Mesendoderm (in vitro differentiated cells): ENCODE results near the gene COPA.

Source experiments
- DNase-seq: peaks from one replicate; pipeline ENCODE4 v3.0.0; 2013
- H2AK5ac ChIP-seq: 2 replicates; pipeline ENCODE4 v1.6.1; 2013; ENCODE audit warnings: low read length, inconsistent platforms
- H2BK120ac ChIP-seq: 2 replicates; pipeline ENCODE4 v1.6.1; 2013; ENCODE audit warnings: low read depth, mild to moderate bottlenecking, low read length, moderate library complexity, mixed read lengths
- H2BK15ac ChIP-seq: replicated peaks from 2 replicates; pipeline ENCODE4 v1.6.1; 2013; ENCODE audit warnings: low read depth, mild to moderate bottlenecking, moderate library complexity
- H2BK5ac ChIP-seq: 2 replicates; pipeline ENCODE4 v1.6.1; 2013; ENCODE audit warnings: low read length, inconsistent platforms
- H3K18ac ChIP-seq: 2 replicates; pipeline ENCODE4 v1.6.1; 2013; ENCODE audit warnings: mild to moderate bottlenecking, low read length, mixed read lengths
- H3K23ac ChIP-seq: one replicate; pipeline ENCODE4 v1.6.1; 2013; ENCODE audit warnings: low read length
- H3K27ac ChIP-seq: 2 replicates; pipeline ENCODE4 v1.5.1; 2013; ENCODE audit warnings: low read depth, mild to moderate bottlenecking, inconsistent platforms, low read length, moderate library complexity
- H3K27me3 ChIP-seq: 2 replicates; pipeline ENCODE4 v1.6.1; 2013; ENCODE audit warnings: low read length, control low read depth, mild to moderate bottlenecking, inconsistent platforms; ENCODE audit not compliant: insufficient read depth, poor library complexity
- H3K36me3 ChIP-seq: 2 replicates; pipeline ENCODE4 v1.6.1; 2013; ENCODE audit warnings: low read length, inconsistent platforms; ENCODE audit not compliant: control insufficient read depth, insufficient read depth
- H3K4ac ChIP-seq: one replicate; pipeline ENCODE4 v1.6.1; 2013; ENCODE audit warnings: low read depth, mild to moderate bottlenecking, low read length, moderate library complexity
- H3K4me1 ChIP-seq: 2 replicates; pipeline ENCODE4 v1.6.1; 2013; ENCODE audit warnings: low read depth, low read length, inconsistent platforms; ENCODE audit not compliant: control insufficient read depth
- H3K4me2 ChIP-seq: 2 replicates; pipeline ENCODE4 v1.6.1; 2013; ENCODE audit warnings: low read length
- H3K4me3 ChIP-seq: 2 replicates; pipeline ENCODE4 v1.5.1; 2013; ENCODE audit warnings: mild to moderate bottlenecking, low read length
- H3K56ac ChIP-seq: one replicate; pipeline ENCODE4 v1.6.1; 2013; ENCODE audit warnings: low read length
- H3K79me1 ChIP-seq: 2 replicates; pipeline ENCODE4 v1.6.1; 2013; ENCODE audit warnings: low read length, inconsistent platforms
- H3K79me2 ChIP-seq: 2 replicates; pipeline ENCODE4 v1.6.1; 2013; ENCODE audit warnings: mild to moderate bottlenecking, low read length; ENCODE audit not compliant: control insufficient read depth, insufficient read depth
- H3K9ac ChIP-seq: 2 replicates; pipeline ENCODE4 v1.6.1; 2013; ENCODE audit warnings: low read length, inconsistent platforms
- H4K5ac ChIP-seq: one replicate; pipeline ENCODE4 v1.6.1; 2013; ENCODE audit warnings: low read length
- H4K8ac ChIP-seq: one replicate; pipeline ENCODE4 v1.6.1; 2013; ENCODE audit warnings: low read depth, mild to moderate bottlenecking, control low read depth, low read length, moderate library complexity
- WGBS: extraction: QIAGEN DNeasy Blood & Tissue Kit; methylation state at CpG from one replicate; pipeline ENCODE4 v1.1.7; 2013; ENCODE audit warnings: low lambda C conversion rate, missing lambda C conversion rate; ENCODE audit not compliant: insufficient coverage; ENCODE audit errors: extremely low coverage; 5-methylcytosine and 5-hydroxymethylcytosine counted together

COPA gene

GRCh38 chr1:160375788-160376524 is 32.9 kb upstream of the COPA start:
- H3K4me3 ChIP-seq = no peak overlapping the region
- H2BK5ac ChIP-seq = no peak overlapping the region
- H3K4ac ChIP-seq = no peak overlapping the region
- peak; percentile 91 for DNase-seq
- H3K27ac ChIP-seq = no peak overlapping the region
- H3K23ac ChIP-seq = no peak overlapping the region
- no CpG with 5 or more reads among the region's 9 CpGs for WGBS
- H4K8ac ChIP-seq = no peak overlapping the region
- no peaks in the 10 kb centered on the region for H3K27me3 ChIP-seq
- no peaks in the 10 kb centered on the region for H3K36me3 ChIP-seq
- no peak overlapping the region for H4K5ac ChIP-seq
- no peak overlapping the region for H2AK5ac ChIP-seq
- peak overlapping the region; percentile 12 for H3K9ac ChIP-seq
- no peak overlapping the region for H2BK15ac ChIP-seq
- no peak overlapping the region for H3K4me2 ChIP-seq
- H3K79me2 ChIP-seq = no peaks in the 10 kb centered on the region
- H3K56ac ChIP-seq = peak overlapping the region; percentile 89
- peaks cover 13% of the 10 kb centered on the region for H3K4me1 ChIP-seq
- H2BK120ac ChIP-seq = no peak overlapping the region
- no peaks in the 10 kb centered on the region for H3K79me1 ChIP-seq
- no peak overlapping the region for H3K18ac ChIP-seq

DNA sequence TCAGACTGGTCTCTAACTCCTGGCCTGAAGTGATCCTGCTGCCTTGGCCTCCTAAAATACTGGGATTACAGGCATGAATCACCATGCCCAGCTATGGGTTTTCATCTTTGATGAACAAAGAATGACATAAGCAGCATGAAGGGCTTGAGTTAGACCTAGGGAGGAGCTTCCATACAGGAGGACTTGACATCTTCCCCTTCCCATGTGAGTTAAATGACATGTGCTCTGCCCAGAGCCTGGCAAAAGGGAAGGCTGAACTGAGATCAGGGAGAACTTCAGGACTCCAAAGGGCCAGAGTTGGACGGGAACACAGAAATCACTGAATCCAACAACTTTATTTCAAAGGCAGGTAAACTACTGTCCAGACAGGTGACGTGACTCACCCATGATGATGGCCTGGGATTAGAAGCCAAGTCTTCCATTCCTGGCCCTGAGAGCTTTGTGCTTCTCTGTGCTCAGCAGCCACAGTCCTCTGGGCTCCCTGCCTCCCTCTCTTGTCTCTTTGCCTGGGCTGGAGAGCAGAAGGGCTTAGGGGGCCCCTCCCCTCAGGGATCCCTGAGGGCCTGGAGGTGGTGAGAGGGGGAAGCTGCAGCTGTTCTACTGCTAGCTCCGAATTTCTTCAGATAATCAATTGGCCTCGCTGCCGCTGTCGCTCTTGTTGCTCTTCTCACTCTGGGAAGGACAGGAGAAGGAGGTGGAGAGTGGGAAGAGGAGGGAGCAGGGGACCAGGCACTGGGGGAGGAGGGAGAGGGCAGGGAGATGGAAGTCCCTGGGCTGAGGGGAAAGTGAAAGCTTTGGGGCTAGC is 31.5 kb upstream of the COPA start:
- peak overlapping the region; percentile 39 for H3K4ac ChIP-seq
- DNase-seq = peak; percentile 79
- H3K79me1 ChIP-seq = no peaks in the 10 kb centered on the region
- H2BK15ac ChIP-seq = no peak overlapping the region
- H3K23ac ChIP-seq = no peak overlapping the region
- peak overlapping the region; percentile 53 for H3K9ac ChIP-seq
- no peaks in the 10 kb centered on the region for H3K79me2 ChIP-seq
- H3K27me3 ChIP-seq = no peaks in the 10 kb centered on the region
- H3K27ac ChIP-seq = no peak overlapping the region
- H2BK5ac ChIP-seq = no peak overlapping the region
- H3K36me3 ChIP-seq = no peaks in the 10 kb centered on the region
- H3K4me2 ChIP-seq = peak overlapping the region; percentile 16
- H4K5ac ChIP-seq = no peak overlapping the region
- no peak overlapping the region for H3K4me3 ChIP-seq
- no peak overlapping the region for H2BK120ac ChIP-seq
- no peak overlapping the region for H4K8ac ChIP-seq
- no peak overlapping the region for H3K18ac ChIP-seq
- H2AK5ac ChIP-seq = no peak overlapping the region
- WGBS = no CpG with 5 or more reads among the region's 6 CpGs
- H3K4me1 ChIP-seq = peaks cover 13% of the 10 kb centered on the region
- peak overlapping the region; percentile 89 for H3K56ac ChIP-seq

GRCh38 chr1:160373696-160374095 is 30.6 kb upstream of the COPA start:
- Histone ChIP-seq H2AK5ac (no peak overlapping the region), H3K79me1 (no peaks in the 10 kb centered on the region), H2BK120ac (no peak overlapping the region), H2BK15ac (no peak overlapping the region), H4K8ac (no peak overlapping the region), H3K4me1 (peaks cover 13% of the 10 kb centered on the region), H3K4me2 (no peak overlapping the region), H3K18ac (no peak overlapping the region), H3K4me3 (no peak overlapping the region), H3K23ac (no peak overlapping the region), H3K56ac (no peak overlapping the region), H4K5ac (no peak overlapping the region), H3K4ac (no peak overlapping the region), H3K27me3 (no peaks in the 10 kb centered on the region), H3K27ac (no peak overlapping the region), H3K36me3 (no peaks in the 10 kb centered on the region), H3K79me2 (no peaks in the 10 kb centered on the region), H3K9ac (no peak overlapping the region), H2BK5ac (no peak overlapping the region)
- no CpG with 5 or more reads among the region's 4 CpGs for WGBS
- no peak for DNase-seq

DNA sequence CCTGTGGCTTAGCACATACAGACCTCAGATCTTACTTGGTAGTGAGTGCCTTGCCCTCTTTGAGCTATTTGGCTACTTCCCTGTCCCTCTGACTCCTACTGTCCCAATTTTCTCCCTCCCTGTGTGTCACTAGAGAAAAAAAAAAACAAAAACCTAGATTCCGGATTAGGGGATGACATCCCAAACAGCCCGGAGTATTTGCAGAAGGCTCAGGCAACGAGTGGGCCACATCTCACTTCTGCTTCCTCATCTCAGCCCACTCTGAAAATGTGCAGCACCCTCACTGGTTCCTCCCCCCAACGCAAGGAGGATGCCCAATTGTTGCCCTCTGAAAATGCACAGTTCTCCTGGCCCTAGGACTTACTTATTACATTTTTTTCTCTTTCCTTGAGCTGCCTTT is 28.7 kb upstream of the COPA start:
- Histone ChIP-seq H3K27ac (no peak overlapping the region), H3K27me3 (no peaks in the 10 kb centered on the region), H3K79me2 (no peaks in the 10 kb centered on the region), H2BK15ac (no peak overlapping the region), H3K9ac (no peak overlapping the region), H2BK120ac (no peak overlapping the region), H4K5ac (no peak overlapping the region), H3K79me1 (no peaks in the 10 kb centered on the region), H3K4ac (no peak overlapping the region), H2BK5ac (no peak overlapping the region), H3K18ac (no peak overlapping the region), H3K4me1 (peaks cover 13% of the 10 kb centered on the region), H3K23ac (no peak overlapping the region), H3K4me3 (no peak overlapping the region), H3K56ac (no peak overlapping the region), H3K4me2 (no peak overlapping the region), H4K8ac (no peak overlapping the region), H3K36me3 (no peaks in the 10 kb centered on the region), H2AK5ac (no peak overlapping the region)
- no CpG with 5 or more reads among the region's 4 CpGs for WGBS
- no peak for DNase-seq

- H2BK120ac ChIP-seq = no peak overlapping the region
- no peaks in the 10 kb centered on the region for H3K27me3 ChIP-seq
- no peak overlapping the region for H3K9ac ChIP-seq
- H3K79me2 ChIP-seq = no peaks in the 10 kb centered on the region
- DNase-seq = no peak
- no peak overlapping the region for H3K4me3 ChIP-seq
- no peak overlapping the region for H3K56ac ChIP-seq
- H2AK5ac ChIP-seq = no peak overlapping the region
- H4K5ac ChIP-seq = no peak overlapping the region
- peaks cover 12% of the 10 kb centered on the region for H3K4me1 ChIP-seq
- H2BK15ac ChIP-seq = no peak overlapping the region
- no peak overlapping the region for H2BK5ac ChIP-seq
- no peak overlapping the region for H3K4me2 ChIP-seq
- no peak overlapping the region for H4K8ac ChIP-seq
- H3K79me1 ChIP-seq = no peaks in the 10 kb centered on the region
- H3K23ac ChIP-seq = no peak overlapping the region
- no peak overlapping the region for H3K27ac ChIP-seq
- no peak overlapping the region for H3K4ac ChIP-seq
- no peaks in the 10 kb centered on the region for H3K36me3 ChIP-seq
- no peak overlapping the region for H3K18ac ChIP-seq
Observed at GRCh38 chr1:160371346-160371631, 28.2 kb upstream of the COPA start.
